Breast epithelium (tissue), 3 donors: Measurements from ENCODE around the gene CYP3A7.

ENCODE experiments used
- POLR2A ChIP-seq: fragments of 450-650 bp; IDR thresholded peaks from one replicate; pipeline ENCODE4 v1.6.1; 2016; ENCODE audit warnings: antibody characterized with exemption, mild to moderate bottlenecking, moderate library complexity
- POLR2AphosphoS5 ChIP-seq, 3 donors: sonication (generic); formaldehyde crosslinking; IDR thresholded peaks; one replicate each; pipeline ENCODE4 v1.6.1; 2017; ENCODE audit warnings: antibody characterized with exemption in 3 of 3

DNA sequence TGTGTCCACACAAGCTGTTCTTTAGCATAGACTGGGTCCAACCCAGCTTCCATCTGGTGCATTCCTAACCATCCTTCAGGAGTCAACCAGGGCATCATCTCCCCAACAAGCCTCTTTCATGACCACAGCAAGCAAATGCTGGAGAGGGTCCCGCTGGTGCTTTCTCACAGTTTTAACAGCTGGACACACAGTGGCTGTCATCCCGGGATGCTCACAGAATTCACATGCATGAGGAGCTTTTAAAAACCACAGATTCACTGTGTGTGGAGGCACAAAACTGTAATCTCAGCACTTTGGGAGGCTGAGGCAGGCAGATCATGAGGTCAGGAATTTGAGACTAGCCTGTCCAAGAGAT, 6.4 kb upstream of the CYP3A7 start:
- TF ChIP-seq POLR2A (no peak), POLR2AphosphoS5 (IDR thresholded peaks at IDR 0.05) (no peak)
